Gastroesophageal sphincter (tissue), 4 donors: ENCODE measurements around the gene ZFAND2A. TPM values are rescaled to one million over a fixed set of nuclear protein-coding genes. Genes with fewer than 3 reads are reported as not detected.

Source experiments
- ATAC-seq: fragments of 150-250 bp; one replicate; pipeline ENCODE4 v1.9.1; 2016; ENCODE audit warnings: mild to moderate bottlenecking, moderate library complexity
- H3K27ac ChIP-seq, 4 donors: fragments of 200-600 bp; sonication (generic) in 3 of 4; 1 replicate in 3 of 4; 2 replicates in 1 of 4; pipeline ENCODE4 v1.5.1; 2016 to 2019
- H3K27me3 ChIP-seq: fragments of 200-600 bp; sonication (generic); one replicate; pipeline ENCODE4 v1.5.1; 2019
- H3K36me3 ChIP-seq, 2 donors: fragments of 200-600 bp; sonication (generic); one replicate each; pipeline ENCODE4 v1.5.1; 2019; ENCODE audit warnings: control low read depth in 1 of 2
- H3K4me1 ChIP-seq, 3 donors: fragments of 200-600 bp; sonication (generic); 1 replicate in 2 of 3; 2 replicates in 1 of 3; pipeline ENCODE4 v1.5.1; 2016 to 2019; ENCODE audit warnings: control low read depth in 2 of 3
- H3K4me3 ChIP-seq, 2 donors: fragments of 200-600 bp; sonication (generic); one replicate each; pipeline ENCODE4 v1.5.1; 2019; ENCODE audit warnings: mild to moderate bottlenecking in 1 of 2, moderate library complexity in 1 of 2
- H3K9me3 ChIP-seq, 3 donors: fragments of 200-600 bp; sonication (generic); one replicate each; pipeline ENCODE4 v1.5.1; 2017 to 2019; ENCODE audit warnings: control low read depth in 2 of 3
- CTCF ChIP-seq, 4 experiments: fragments of 200-600 bp in 2 of 4; fragments of 450-650 bp in 2 of 4; sonication (generic) in 1 of 4; IDR thresholded peaks; one replicate each; pipeline ENCODE4 v1.5.1; 2017 to 2019; ENCODE audit warnings: antibody characterized with exemption in 4 of 4, mild to moderate bottlenecking in 2 of 4, moderate library complexity in 2 of 4
- EP300 ChIP-seq: sonication (generic); formaldehyde crosslinking; IDR thresholded peaks from one replicate; pipeline ENCODE4 v1.6.1; 2017; ENCODE audit warnings: antibody characterized with exemption, mild to moderate bottlenecking
- POLR2A ChIP-seq, 2 donors: fragments of 450-650 bp; IDR thresholded peaks; one replicate each; pipeline ENCODE4 v1.6.1; 2017; ENCODE audit warnings: antibody characterized with exemption in 2 of 2, mild to moderate bottlenecking in 2 of 2, moderate library complexity in 1 of 2
- POLR2AphosphoS5 ChIP-seq: sonication (generic); formaldehyde crosslinking; IDR thresholded peaks from one replicate; pipeline ENCODE4 v1.6.1; 2017; ENCODE audit warnings: antibody characterized with exemption
- WGBS, 2 donors: methylation state at CpG; one replicate each; pipeline ENCODE4 v1.1.5; 2018; ENCODE audit warnings: low coverage in 1 of 2; 5-methylcytosine and 5-hydroxymethylcytosine counted together
- total RNA-seq, 4 donors: library from RNA; depleted of rRNA; stranded (reverse); fragments of >200 nt; gene quantifications; one replicate each; pipeline ENCODE4 v1.1.0, GENCODE V29; 2016

ZFAND2A gene
- total RNA-seq, 4 donors from 2014 or later, result 19.1 to 28.0 (median 24.0) TPM

- Histone ChIP-seq H3K9me3 (no peaks in the 10 kb centered on the region), H3K27me3 (no peaks in the 10 kb centered on the region), H3K4me3 (no peak overlapping the region), H3K36me3 (peaks cover 0 to 7% of the 10 kb centered on the region in 2 donors), H3K27ac (no peak overlapping the region), H3K4me1 (no peaks in the 10 kb centered on the region)
- no peak for ATAC-seq
- no peak for TF ChIP-seq EP300
- no peak for TF ChIP-seq POLR2AphosphoS5
- no peak for TF ChIP-seq CTCF (IDR thresholded peaks at IDR 0.05)
- TF ChIP-seq POLR2A (IDR thresholded peaks at IDR 0.05), result no peak
- WGBS, 2 donors, result 100% methylated on average over 2 to 3 of the region's 21 CpGs
These were observed 56.0 kb downstream of the ZFAND2A start for GRCh38 chr7:1103789-1104515.

GRCh38 chr7:1103009-1103788, 56.8 kb downstream of the ZFAND2A start:
- Histone ChIP-seq H3K27me3 (no peaks in the 10 kb centered on the region), H3K36me3 (peaks cover 0 to 14% of the 10 kb centered on the region in 2 donors), H3K27ac (no peak overlapping the region), H3K4me1 (no peaks in the 10 kb centered on the region), H3K9me3 (no peaks in the 10 kb centered on the region), H3K4me3 (no peak overlapping the region)
- ATAC-seq, result no peak
- TF ChIP-seq POLR2AphosphoS5 (no peak), POLR2A (IDR thresholded peaks at IDR 0.05) (no peak), CTCF (IDR thresholded peaks at IDR 0.05) (no peak), EP300 (no peak)
- 66 to 79% methylated on average over 5 to 14 of the region's 34 CpGs for WGBS, 2 donors

Other genes starting within 250 kb of the ZFAND2A start
- gene ADAP1, start 205.5 kb downstream of the ZFAND2A start, total RNA-seq, result 100 to 1,000 TPM in 1 of 4 donors, 10 to 100 TPM in 3; 44.8 to 106 (median 60.1) TPM
- 10 to 100 TPM in 3 of 4 donors, 1 to 10 TPM in 1; 6.0 to 16.7 (median 12.0) TPM for gene COX19, start 184.6 kb downstream of the ZFAND2A start, total RNA-seq
- gene CYP2W1, start 177.0 kb downstream of the ZFAND2A start, total RNA-seq, result not detected
- gene GPR146, start 115.7 kb downstream of the ZFAND2A start, total RNA-seq, result 10 to 100 TPM; 13.6 to 27.9 (median 16.3) TPM
- gene GPER1, start 72.1 kb downstream of the ZFAND2A start, total RNA-seq, result 10 to 100 TPM in 1 of 4 donors, 1 to 10 TPM in 3; 7.1 to 20.2 (median 7.8) TPM
- gene UNCX, start 72.7 kb upstream of the ZFAND2A start, total RNA-seq, result not detected